Breast epithelium (tissue), 3 donors: ENCODE data around the gene DAG1.

Experiments
- POLR2A ChIP-seq: fragments of 450-650 bp; IDR thresholded peaks from one replicate; pipeline ENCODE4 v1.6.1; 2016; ENCODE audit warnings: antibody characterized with exemption, mild to moderate bottlenecking, moderate library complexity
- POLR2AphosphoS5 ChIP-seq, 3 donors: sonication (generic); formaldehyde crosslinking; IDR thresholded peaks; one replicate each; pipeline ENCODE4 v1.6.1; 2017; ENCODE audit warnings: antibody characterized with exemption in 3 of 3
- TF ChIP-seq, protein P1 (sequence below), 3 donors: fragments of 450-650 bp; IDR thresholded peaks; one replicate each; pipeline ENCODE4 v1.5.1; 2016 to 2017; ENCODE audit warnings: antibody characterized with exemption in 3 of 3, mild to moderate bottlenecking in 3 of 3, moderate library complexity in 3 of 3

GRCh38 chr3:49511639-49512038 is 41.6 kb downstream of the DAG1 start:
- no peak for TF ChIP-seq POLR2AphosphoS5 (IDR thresholded peaks at IDR 0.05)
- TF ChIP-seq, protein P1, sequence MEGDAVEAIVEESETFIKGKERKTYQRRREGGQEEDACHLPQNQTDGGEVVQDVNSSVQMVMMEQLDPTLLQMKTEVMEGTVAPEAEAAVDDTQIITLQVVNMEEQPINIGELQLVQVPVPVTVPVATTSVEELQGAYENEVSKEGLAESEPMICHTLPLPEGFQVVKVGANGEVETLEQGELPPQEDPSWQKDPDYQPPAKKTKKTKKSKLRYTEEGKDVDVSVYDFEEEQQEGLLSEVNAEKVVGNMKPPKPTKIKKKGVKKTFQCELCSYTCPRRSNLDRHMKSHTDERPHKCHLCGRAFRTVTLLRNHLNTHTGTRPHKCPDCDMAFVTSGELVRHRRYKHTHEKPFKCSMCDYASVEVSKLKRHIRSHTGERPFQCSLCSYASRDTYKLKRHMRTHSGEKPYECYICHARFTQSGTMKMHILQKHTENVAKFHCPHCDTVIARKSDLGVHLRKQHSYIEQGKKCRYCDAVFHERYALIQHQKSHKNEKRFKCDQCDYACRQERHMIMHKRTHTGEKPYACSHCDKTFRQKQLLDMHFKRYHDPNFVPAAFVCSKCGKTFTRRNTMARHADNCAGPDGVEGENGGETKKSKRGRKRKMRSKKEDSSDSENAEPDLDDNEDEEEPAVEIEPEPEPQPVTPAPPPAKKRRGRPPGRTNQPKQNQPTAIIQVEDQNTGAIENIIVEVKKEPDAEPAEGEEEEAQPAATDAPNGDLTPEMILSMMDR (IDR thresholded peaks at IDR 0.05): no peak
- no peak for TF ChIP-seq POLR2A
